Gastroesophageal sphincter (tissue), 4 donors: ENCODE results near the gene KRT12. TPM values are rescaled to one million over a fixed set of nuclear protein-coding genes. Genes with fewer than 3 reads are reported as not detected.
"Not testable (repeated sequence)": the region's sequence is repeated elsewhere in the genome, so short reads cannot be mapped to it uniquely, and the experiment has no call there.

ENCODE experiments used
- ATAC-seq: fragments of 150-250 bp; one replicate; pipeline ENCODE4 v1.9.1; 2016; ENCODE audit warnings: mild to moderate bottlenecking, moderate library complexity
- H3K27ac ChIP-seq, 4 donors: fragments of 200-600 bp; sonication (generic) in 3 of 4; 1 replicate in 3 of 4; 2 replicates in 1 of 4; pipeline ENCODE4 v1.5.1; 2016 to 2019
- H3K27me3 ChIP-seq: fragments of 200-600 bp; sonication (generic); one replicate; pipeline ENCODE4 v1.5.1; 2019
- H3K36me3 ChIP-seq, 2 donors: fragments of 200-600 bp; sonication (generic); one replicate each; pipeline ENCODE4 v1.5.1; 2019; ENCODE audit warnings: control low read depth in 1 of 2
- H3K4me1 ChIP-seq, 3 donors: fragments of 200-600 bp; sonication (generic); 1 replicate in 2 of 3; 2 replicates in 1 of 3; pipeline ENCODE4 v1.5.1; 2016 to 2019; ENCODE audit warnings: control low read depth in 2 of 3
- H3K4me3 ChIP-seq, 2 donors: fragments of 200-600 bp; sonication (generic); one replicate each; pipeline ENCODE4 v1.5.1; 2019; ENCODE audit warnings: mild to moderate bottlenecking in 1 of 2, moderate library complexity in 1 of 2
- H3K9me3 ChIP-seq, 3 donors: fragments of 200-600 bp; sonication (generic); one replicate each; pipeline ENCODE4 v1.5.1; 2017 to 2019; ENCODE audit warnings: control low read depth in 2 of 3
- CTCF ChIP-seq, 4 experiments: fragments of 200-600 bp in 2 of 4; fragments of 450-650 bp in 2 of 4; sonication (generic) in 1 of 4; IDR thresholded peaks; one replicate each; pipeline ENCODE4 v1.5.1; 2017 to 2019; ENCODE audit warnings: antibody characterized with exemption in 4 of 4, mild to moderate bottlenecking in 2 of 4, moderate library complexity in 2 of 4
- EP300 ChIP-seq: sonication (generic); formaldehyde crosslinking; IDR thresholded peaks from one replicate; pipeline ENCODE4 v1.6.1; 2017; ENCODE audit warnings: antibody characterized with exemption, mild to moderate bottlenecking
- POLR2A ChIP-seq, 2 donors: fragments of 450-650 bp; IDR thresholded peaks; one replicate each; pipeline ENCODE4 v1.6.1; 2017; ENCODE audit warnings: antibody characterized with exemption in 2 of 2, mild to moderate bottlenecking in 2 of 2, moderate library complexity in 1 of 2
- POLR2AphosphoS5 ChIP-seq: sonication (generic); formaldehyde crosslinking; IDR thresholded peaks from one replicate; pipeline ENCODE4 v1.6.1; 2017; ENCODE audit warnings: antibody characterized with exemption
- WGBS, 2 donors: methylation state at CpG; one replicate each; pipeline ENCODE4 v1.1.5; 2018; ENCODE audit warnings: low coverage in 1 of 2; 5-methylcytosine and 5-hydroxymethylcytosine counted together
- total RNA-seq, 4 donors: library from RNA; depleted of rRNA; stranded (reverse); fragments of >200 nt; gene quantifications; one replicate each; pipeline ENCODE4 v1.1.0, GENCODE V29; 2016

KRT12 gene
- total RNA-seq, 4 donors from 2014 or later: not detected

GRCh38 chr17:40870136-40870535 lies 3.1 kb upstream of the KRT12 start:
- WGBS, 2 donors: 49 to 67% methylated on average over 1 to 2 of the region's 4 CpGs

DNA sequence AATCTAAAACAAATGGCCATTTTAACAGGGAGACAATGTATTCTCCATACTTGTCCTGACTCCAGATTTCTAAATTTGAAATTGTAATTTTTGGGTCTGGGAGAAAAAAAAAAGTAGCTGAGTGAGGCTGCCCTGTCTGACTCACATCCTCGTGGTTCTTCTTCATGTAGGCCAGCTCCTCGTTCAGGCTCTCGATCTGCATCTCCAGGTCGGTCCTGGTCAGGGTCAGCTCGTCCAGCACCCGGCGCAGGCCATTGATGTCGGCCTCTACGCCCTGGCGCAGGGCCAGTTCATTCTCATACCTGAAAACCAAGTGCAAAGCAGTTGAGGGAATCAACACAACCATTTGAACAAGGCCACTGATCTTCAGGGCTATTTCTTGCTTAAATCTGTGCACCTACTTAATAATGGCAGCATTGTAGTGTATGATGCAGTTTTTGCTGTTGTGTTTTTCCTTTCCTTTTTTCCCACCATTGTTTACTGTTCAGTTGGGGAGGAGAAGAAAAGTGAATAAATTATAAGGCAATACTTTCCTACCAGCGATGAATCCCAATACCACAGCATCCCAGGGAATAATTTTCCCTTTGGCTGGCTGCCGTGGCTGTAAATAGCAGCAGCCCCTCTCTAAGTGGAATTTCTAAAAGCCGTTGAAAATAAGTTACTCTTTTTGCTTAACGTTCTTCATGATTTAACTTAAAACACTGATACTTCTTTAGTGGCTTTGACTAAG lies 2.2 kb downstream of the KRT12 start:
- TF ChIP-seq EP300: no peak
- TF ChIP-seq POLR2AphosphoS5: no peak
- no peak for TF ChIP-seq POLR2A (IDR thresholded peaks at IDR 0.05)
- no peak for TF ChIP-seq CTCF (IDR thresholded peaks at IDR 0.05)
- Histone ChIP-seq H3K27ac (no peak overlapping the region), H3K4me1 (no peaks in the 10 kb centered on the region), H3K36me3 (no peaks in the 10 kb centered on the region), H3K4me3 (no peak overlapping the region), H3K27me3 (peaks cover 16% of the 10 kb centered on the region), H3K9me3 (no peaks in the 10 kb centered on the region)
- no peak for ATAC-seq
- whole genome bisulfite sequencing, 2 donors: 77 to 82% methylated on average over 12 of the region's 14 CpGs

More at GRCh38 chr17:40870136-40870535, 3.1 kb upstream of the KRT12 start:
- Histone ChIP-seq H3K9me3 (no peaks in the 10 kb centered on the region), H3K27ac (no peak overlapping the region), H3K4me3 (no peak overlapping the region), H3K27me3 (peaks cover 11% of the 10 kb centered on the region), H3K4me1 (no peaks in the 10 kb centered on the region), H3K36me3 (no peaks in the 10 kb centered on the region)
- TF ChIP-seq POLR2AphosphoS5 (no peak), CTCF (IDR thresholded peaks at IDR 0.05) (no peak), EP300 (no peak), POLR2A (IDR thresholded peaks at IDR 0.05) (no peak)
- no peak for ATAC-seq

- Histone ChIP-seq H3K4me3 (no peak overlapping the region), H3K4me1 (no peaks in the 10 kb centered on the region), H3K27ac (no peak overlapping the region), H3K27me3 (peaks cover 16% of the 10 kb centered on the region), H3K9me3 (no peaks in the 10 kb centered on the region), H3K36me3 (no peaks in the 10 kb centered on the region)
- WGBS, 2 donors: 50 to 70% methylated on average over 6 to 22 of the region's 39 CpGs
- no peak for TF ChIP-seq POLR2A (IDR thresholded peaks at IDR 0.05)
- no peak for TF ChIP-seq EP300
- TF ChIP-seq CTCF (IDR thresholded peaks at IDR 0.05): no peak
- no peak for TF ChIP-seq POLR2AphosphoS5
- ATAC-seq: no peak
Measured at GRCh38 chr17:40862985-40863733, 3.9 kb downstream of the KRT12 start.

DNA sequence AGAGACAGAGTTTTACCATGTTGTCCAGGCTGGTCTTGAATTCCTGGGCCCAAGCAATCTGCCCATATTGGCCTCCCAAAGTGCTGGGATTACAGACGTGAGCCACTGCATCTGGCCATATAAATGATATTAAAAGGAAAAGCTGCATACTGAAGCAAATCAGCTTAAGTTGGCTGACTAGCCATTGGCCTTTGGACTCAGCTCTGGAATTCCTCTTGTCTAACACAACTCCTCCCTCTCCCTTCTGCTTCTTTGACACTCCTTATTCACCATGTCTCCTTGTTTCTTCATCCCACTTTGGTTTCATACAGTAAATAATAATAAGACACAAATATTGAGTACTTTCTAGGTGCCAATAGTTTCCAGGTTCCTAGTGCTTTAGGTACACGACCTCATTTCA lies 7.5 kb downstream of the KRT12 start:
- no peak for ATAC-seq
- H3K4me1 ChIP-seq: no peaks in the 10 kb centered on the region

DNA sequence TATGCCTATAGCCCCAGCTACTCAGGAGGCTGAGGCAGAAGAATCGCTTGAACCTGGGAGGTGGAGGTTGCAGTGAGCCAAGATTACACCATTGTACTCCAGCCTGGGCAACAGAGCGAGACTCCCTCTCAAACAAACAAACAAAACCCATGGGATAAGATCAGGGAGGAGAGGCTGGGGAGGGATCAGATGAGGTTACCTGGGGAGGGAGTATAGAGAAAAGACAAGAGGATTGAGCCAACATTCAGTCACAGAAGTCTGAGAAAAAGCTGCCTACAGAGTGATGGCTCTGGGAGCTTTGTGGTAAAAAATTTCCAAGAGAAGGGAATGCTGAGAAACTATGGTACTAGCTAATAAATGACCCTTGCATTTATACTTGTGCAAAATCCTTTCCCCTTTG lies 8.4 kb downstream of the KRT12 start:
- 90 to 100% methylated on average over 2 of the region's 2 CpGs for WGBS, 2 donors
- H3K4me1 ChIP-seq, H3K4me3 ChIP-seq, ATAC-seq, H3K27me3 ChIP-seq, H3K36me3 ChIP-seq, H3K27ac ChIP-seq, H3K9me3 ChIP-seq: not testable (repeated sequence)

More for the DNA sequence above, 7.5 kb downstream of the KRT12 start:
- Histone ChIP-seq H3K36me3 (no peaks in the 10 kb centered on the region), H3K27me3 (peaks cover 16% of the 10 kb centered on the region), H3K27ac (no peak overlapping the region), H3K4me3 (no peak overlapping the region), H3K9me3 (no peaks in the 10 kb centered on the region)
- TF ChIP-seq EP300 (no peak), CTCF (IDR thresholded peaks at IDR 0.05) (no peak), POLR2AphosphoS5 (no peak), POLR2A (IDR thresholded peaks at IDR 0.05) (no peak)
- WGBS, 2 donors: 63 to 67% methylated on average over 1 to 2 of the region's 2 CpGs
